IMR-90 (cell line): ENCODE measurements around the gene DENND1A. TPM values are rescaled to one million over a fixed set of nuclear protein-coding genes. Genes with fewer than 3 reads are reported as not detected.

Experiments used
- ATAC-seq: fragments of 200-7000 bp; cut with Tn5 transposase; 2 replicates; pipeline ENCODE4 v1.9.1; 2020; ENCODE audit warnings: low read depth, mild to moderate bottlenecking, moderate library complexity
- BruUV-seq: library from RNA; stranded (reverse); fragments of 400-500 nt; replicated peaks from 2 replicates; lab custom pipeline; 2021; lab: Mats Ljungman, UMichigan
- CTCF ChIA-PET: fragments of 300-600 bp; formaldehyde crosslinking; extraction: SDS; loops from one replicate; lab custom pipeline; 2021; ENCODE audit warnings: antibody characterized with exemption; lab: Yijun Ruan, JAX
- POLR2A ChIA-PET: fragments of 300-600 bp; sonication (Branson Sonifier 250); formaldehyde crosslinking; loops from one replicate; lab custom pipeline; 2022; ENCODE audit warnings: antibody characterized with exemption; ENCODE audit not compliant: unreplicated experiment; lab: Charles Lee
- DNase-seq: peaks from one replicate; pipeline ENCODE4 v3.0.0; 2013
- H2AFZ ChIP-seq: replicated peaks from 2 replicates; pipeline ENCODE3; 2013; ENCODE audit warnings: low read length, mild to moderate bottlenecking; ENCODE audit not compliant: poor library complexity
- H2AK5ac ChIP-seq: 2 replicates; pipeline ENCODE4 v1.6.1; 2013; ENCODE audit warnings: low read depth, low read length, inconsistent platforms
- H2AK9ac ChIP-seq: replicated peaks from 2 replicates; pipeline ENCODE3; 2013; ENCODE audit warnings: mild to moderate bottlenecking, low read depth, low read length, moderate library complexity; ENCODE audit not compliant: poor library complexity
- H2BK120ac ChIP-seq: 2 replicates; pipeline ENCODE4 v1.6.1; 2013; ENCODE audit warnings: low read depth, low read length, inconsistent platforms
- H2BK15ac ChIP-seq: 3 replicates; pipeline ENCODE4 v1.6.1; 2013; ENCODE audit warnings: low read depth, low read length, inconsistent platforms
- H2BK20ac ChIP-seq: 2 replicates; pipeline ENCODE4 v1.6.1; 2013; ENCODE audit warnings: low read depth, mild to moderate bottlenecking, inconsistent platforms, low read length, moderate library complexity
- H2BK5ac ChIP-seq: 2 replicates; pipeline ENCODE4 v1.6.1; 2013; ENCODE audit warnings: mild to moderate bottlenecking, low read depth, low read length, inconsistent platforms; ENCODE audit not compliant: poor library complexity, severe bottlenecking
- H3K14ac ChIP-seq: replicated peaks from 2 replicates; pipeline ENCODE4 v1.6.1; 2013; ENCODE audit warnings: low read depth, low read length, inconsistent platforms
- H3K18ac ChIP-seq: 2 replicates; pipeline ENCODE4 v1.6.1; 2013; ENCODE audit warnings: low read depth, low read length, control low read depth
- H3K23ac ChIP-seq: 2 replicates; pipeline ENCODE4 v1.6.1; 2013; ENCODE audit warnings: low read depth, low read length, inconsistent platforms
- H3K27ac ChIP-seq: 2 replicates; pipeline ENCODE4 v1.5.1; 2013; ENCODE audit warnings: mild to moderate bottlenecking, control low read depth, low read length; ENCODE audit not compliant: insufficient read depth
- H3K27me3 ChIP-seq: 2 replicates; pipeline ENCODE4 v1.6.1; 2013; ENCODE audit warnings: low read length; ENCODE audit not compliant: control insufficient read depth, insufficient read depth
- H3K36me3 ChIP-seq: 2 replicates; pipeline ENCODE4 v1.6.1; 2013; ENCODE audit warnings: low read length, mixed read lengths; ENCODE audit not compliant: control insufficient read depth, insufficient read depth
- H3K4ac ChIP-seq: 2 replicates; pipeline ENCODE4 v1.6.1; 2013; ENCODE audit warnings: low read depth, low read length, inconsistent platforms
- H3K4me1 ChIP-seq: 2 replicates; pipeline ENCODE4 v1.6.1; 2013; ENCODE audit warnings: low read length, mixed read lengths; ENCODE audit not compliant: control insufficient read depth, insufficient read depth
- H3K4me2 ChIP-seq: 2 replicates; pipeline ENCODE4 v1.6.1; 2013; ENCODE audit warnings: low read depth, mild to moderate bottlenecking, control low read depth, low read length, moderate library complexity
- H3K4me3 ChIP-seq: 2 replicates; pipeline ENCODE4 v1.5.1; 2013; ENCODE audit warnings: low read depth, mild to moderate bottlenecking, control low read depth, low read length, moderate library complexity; ENCODE audit not compliant: insufficient read depth
- H3K56ac ChIP-seq: 2 replicates; pipeline ENCODE4 v1.6.1; 2013; ENCODE audit warnings: low read length, inconsistent platforms; ENCODE audit not compliant: insufficient read depth; ENCODE audit errors: extremely low read depth
- H3K79me1 ChIP-seq, 2 experiments: 2 replicates each; pipeline ENCODE4 v1.6.1; 2013; ENCODE audit warnings: low read length in 2 of 2, inconsistent platforms in 1 of 2, low read depth in 1 of 2
- H3K9ac ChIP-seq: 2 replicates; pipeline ENCODE4 v1.6.1; 2013; ENCODE audit warnings: low read depth, low read length, control low read depth
- H3K9me1 ChIP-seq: 2 replicates; pipeline ENCODE4 v1.6.1; 2013; ENCODE audit warnings: low read length, inconsistent platforms; ENCODE audit not compliant: insufficient read depth
- H3K9me3 ChIP-seq: 2 replicates; pipeline ENCODE4 v1.6.1; 2013; ENCODE audit warnings: low read length; ENCODE audit not compliant: control insufficient read depth, insufficient read depth
- H4K20me1 ChIP-seq: 2 replicates; pipeline ENCODE4 v1.6.1; 2013; ENCODE audit warnings: low read length, inconsistent platforms; ENCODE audit not compliant: insufficient read depth
- H4K5ac ChIP-seq: 2 replicates; pipeline ENCODE4 v1.6.1; 2013; ENCODE audit warnings: mild to moderate bottlenecking, low read depth, low read length, control low read depth
- H4K8ac ChIP-seq, 2 experiments: 2 replicates each; pipeline ENCODE4 v1.6.1; 2013; ENCODE audit warnings: low read depth in 2 of 2, low read length in 2 of 2, control low read depth in 1 of 2, inconsistent platforms in 1 of 2
- H4K91ac ChIP-seq: 2 replicates; pipeline ENCODE4 v1.6.1; 2013; ENCODE audit warnings: low read depth, low read length, inconsistent platforms; ENCODE audit not compliant: insufficient read depth
- CHD1 ChIP-seq: IDR thresholded peaks from 2 replicates; pipeline ENCODE4 v1.6.1; 2012; ENCODE audit warnings: low read depth, low read length, improper control_type of control experiment
- FOS ChIP-seq: fragments of 150-350 bp; IDR thresholded peaks from 2 replicates; pipeline ENCODE4 v1.6.1; 2016; ENCODE audit warnings: low read depth, low read length
- MAZ ChIP-seq: IDR thresholded peaks from 2 replicates; pipeline ENCODE4 v1.6.1; 2012; ENCODE audit warnings: low read depth, mild to moderate bottlenecking, low read length, improper control_type of control experiment, moderate library complexity, borderline replicate concordance
- MXI1 ChIP-seq: IDR thresholded peaks from 2 replicates; pipeline ENCODE4 v1.6.1; 2012; ENCODE audit warnings: low read depth, mild to moderate bottlenecking, low read length, moderate library complexity, borderline replicate concordance
- NFE2L2 ChIP-seq: fragments of 150-350 bp; IDR thresholded peaks from 2 replicates; pipeline ENCODE4 v1.6.1; 2016; ENCODE audit warnings: low read depth, mild to moderate bottlenecking, low read length
- RAD21 ChIP-seq: IDR thresholded peaks from 2 replicates; pipeline ENCODE4 v1.6.1; 2012; ENCODE audit warnings: low read length, improper control_type of control experiment
- SMC3 ChIP-seq: fragments of 150-350 bp; IDR thresholded peaks from 2 replicates; pipeline ENCODE4 v1.6.1; 2016; ENCODE audit warnings: low read depth, mild to moderate bottlenecking, antibody characterized with exemption, low read length, moderate library complexity
- WGBS, 2 experiments: methylation state at CpG; one replicate each; pipeline versions ENCODE4 v1.1.5 to v1.1.7; 2013; ENCODE audit warnings: missing lambda C conversion rate in 2 of 2; ENCODE audit not compliant: insufficient read length in 1 of 2; ENCODE audit errors: extremely low coverage in 2 of 2; 5-methylcytosine and 5-hydroxymethylcytosine counted together
- dilution Hi-C: fragments of 300-500 bp; cut with HindIII; formaldehyde crosslinking; loops from one replicate; pipeline ENCODE4 v1.14.3; 2018; ENCODE audit warnings: low sequenced_read_pairs; ENCODE audit not compliant: unreplicated experiment
- in situ Hi-C: fragments of 300-500 bp; cut with MboI; formaldehyde crosslinking; loops from 3 replicates; pipeline ENCODE4 v1.14.3; 2019; ENCODE audit warnings: low sequenced_read_pairs, inconsistent platforms, mixed read lengths
- intact Hi-C: fragments of 100-400 bp; cut with micrococcal nuclease; formaldehyde crosslinking; loops from 2 replicates; pipeline ENCODE4 v1.10.0; 2022
- polyA plus RNA-seq, 3 experiments: library from polyadenylated mRNA; depleted of rRNA; stranded (reverse); fragments of >200 nt; gene quantifications; 2 replicates each; pipeline ENCODE4 v1.2.3, GENCODE V29; 2012; ENCODE audit warnings: low replicate concordance in 1 of 3
- total RNA-seq: library from RNA; depleted of rRNA; stranded (reverse); fragments of >200 nt; gene quantifications from 2 replicates; pipeline ENCODE4 v1.2.3, GENCODE V29; 2012

The DENND1A gene
- total and polyA plus RNA-seq, 2 of the 4 experiments (the other 2 are of a cell fraction), result 21.4 to 27.6 TPM

DNA sequence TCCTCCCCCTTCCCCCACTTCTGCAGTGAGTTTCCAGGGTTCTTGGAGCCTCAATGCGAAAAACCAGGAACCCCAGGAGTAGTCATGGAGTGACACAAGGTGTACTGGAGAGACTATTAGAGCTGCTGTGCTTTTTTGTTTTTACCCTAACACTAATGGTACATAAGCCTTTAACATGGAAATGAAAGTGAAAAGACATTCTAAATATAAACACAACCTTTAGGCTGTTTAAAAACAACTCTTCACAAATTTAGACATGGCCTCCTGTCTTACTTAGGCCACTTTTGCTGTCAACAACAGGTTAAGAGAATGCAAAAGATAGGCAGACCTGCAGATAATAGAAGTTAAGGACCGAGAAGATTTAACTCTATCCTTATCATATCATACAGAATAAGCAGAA is 232.2 kb downstream of the DENND1A start:
- BruUV-seq, result no TSS peak
- H3K27me3 ChIP-seq, result no peaks in the 10 kb centered on the region
- H2BK120ac ChIP-seq, result no peak overlapping the region
- H4K20me1 ChIP-seq, result no peaks in the 10 kb centered on the region
- ChIA-PET POLR2A (no interaction called here), CTCF (interaction anchor here (0.6 kb wide), 1 partner anchor 384 kb away, joined by 3 read pairs; no protein-coding TSS in a partner anchor)
- H2AK5ac ChIP-seq, result no peak overlapping the region
- intact Hi-C loops, result loop anchor here (5.0 kb wide), 1 partner anchor 45 kb away; no protein-coding TSS in a partner anchor
- DNase-seq (no peak), ATAC-seq (no peak)
- no peak overlapping the region for H3K27ac ChIP-seq
- H3K4me2 ChIP-seq, result no peak overlapping the region
- H3K56ac ChIP-seq, result no peak overlapping the region
- H4K5ac ChIP-seq, result no peak overlapping the region
- H3K14ac ChIP-seq, result no peak overlapping the region
- H3K4ac ChIP-seq, result no peak overlapping the region
- H3K9me3 ChIP-seq, result peaks cover 5% of the 10 kb centered on the region
- H3K4me3 ChIP-seq, result no peak overlapping the region
- H2AFZ ChIP-seq, result no peak overlapping the region
- H3K18ac ChIP-seq, result no peak overlapping the region
- 0 out of 2 replicates have a peak, but pooled peaks cover 2% of the 10 kb centered on the region for H3K4me1 ChIP-seq
- no peak overlapping the region for H2BK5ac ChIP-seq
- in situ Hi-C loops, result no loop called here
- no peaks in the 10 kb centered on the region for H3K36me3 ChIP-seq
- WGBS, 2 experiments, result no CpG with 5 or more reads among the region's 2 CpGs
- H3K23ac ChIP-seq, result no peak overlapping the region
- H2BK15ac ChIP-seq, result no peak overlapping the region
- no peaks in the 10 kb centered on the region for H3K9me1 ChIP-seq
- H2BK20ac ChIP-seq, result no peak overlapping the region
- TF ChIP-seq MAZ (no peak), RAD21 (no peak), CHD1 (no peak), SMC3 (no peak), FOS (no peak), NFE2L2 (no peak), MXI1 (no peak)
- no peak overlapping the region for H2AK9ac ChIP-seq
- no peak overlapping the region for H4K8ac ChIP-seq
- H3K9ac ChIP-seq, result no peak overlapping the region
- no peak overlapping the region for H4K91ac ChIP-seq
- dilution Hi-C loops, result no loop called here
- no peaks in the 10 kb centered on the region for H3K79me1 ChIP-seq
